DOHH2 (cell line): ENCODE results near the gene GLS.

ENCODE experiments used
- H3F3A ChIP-seq: fragments of 200-600 bp; sonication (generic), shearing (Covaris generic); 2 replicates; pipeline ENCODE4 v1.6.0; 2016; ENCODE audit warnings: antibody characterized with exemption, mild to moderate bottlenecking; ENCODE audit not compliant: control insufficient read depth, insufficient read depth
- H3K27ac ChIP-seq: fragments of 200-600 bp; sonication (generic); 2 replicates; pipeline ENCODE4 v1.5.1; 2014; ENCODE audit warnings: low read depth, mild to moderate bottlenecking, low read length, moderate library complexity
- H3K27me3 ChIP-seq: fragments of 200-600 bp; sonication (generic); 2 replicates; pipeline ENCODE4 v1.6.1; 2014; ENCODE audit warnings: mild to moderate bottlenecking, low read length, mixed read lengths; ENCODE audit not compliant: control insufficient read depth
- H3K36me3 ChIP-seq: fragments of 200-600 bp; sonication (generic); 2 replicates; pipeline ENCODE4 v1.6.1; 2014; ENCODE audit warnings: mild to moderate bottlenecking, low read length, moderate library complexity, mixed read lengths; ENCODE audit not compliant: control insufficient read depth
- H3K4me1 ChIP-seq: fragments of 200-600 bp; sonication (generic); 2 replicates; pipeline ENCODE4 v1.6.1; 2014; ENCODE audit warnings: mild to moderate bottlenecking, low read length, mixed read lengths; ENCODE audit not compliant: control insufficient read depth
- H3K4me2 ChIP-seq: fragments of 200-600 bp; sonication (generic); 2 replicates; pipeline ENCODE4 v1.6.0; 2014; ENCODE audit warnings: mild to moderate bottlenecking, low read length, moderate library complexity
- H3K4me3 ChIP-seq: fragments of 200-600 bp; sonication (generic); 2 replicates; pipeline ENCODE4 v1.5.1; 2014; ENCODE audit warnings: mild to moderate bottlenecking, low read length, mixed read lengths
- H3K79me2 ChIP-seq: fragments of 200-600 bp; sonication (generic); 2 replicates; pipeline ENCODE4 v1.6.1; 2014; ENCODE audit warnings: mild to moderate bottlenecking, low read length, mixed read lengths; ENCODE audit not compliant: control insufficient read depth
- H3K9me2 ChIP-seq: fragments of 200-600 bp; sonication (generic); replicated peaks from 2 replicates; pipeline ENCODE4 v1.6.1; 2014; ENCODE audit warnings: mild to moderate bottlenecking, low read length, mixed read lengths; ENCODE audit not compliant: control insufficient read depth
- H3K9me3 ChIP-seq: fragments of 200-600 bp; sonication (generic); 2 replicates; pipeline ENCODE4 v1.6.1; 2014; ENCODE audit warnings: antibody characterized with exemption, low read length, mixed read lengths; ENCODE audit not compliant: control insufficient read depth, insufficient read depth
- H4K20me1 ChIP-seq: fragments of 200-600 bp; sonication (generic); 2 replicates; pipeline ENCODE4 v1.6.0; 2014; ENCODE audit warnings: low read depth, mild to moderate bottlenecking, antibody characterized with exemption, low read length, moderate library complexity; ENCODE audit not compliant: control insufficient read depth, insufficient read depth
- CTCF ChIP-seq: fragments of 200-600 bp; sonication (generic); IDR thresholded peaks from one replicate; pipeline ENCODE4 v1.5.1; 2014; ENCODE audit warnings: antibody characterized with exemption, mild to moderate bottlenecking, low read depth, low read length; ENCODE audit not compliant: poor library complexity, severe bottlenecking
- EZH2phosphoT487 ChIP-seq: fragments of 200-600 bp; sonication (generic); IDR thresholded peaks from 2 replicates; pipeline ENCODE4 v1.6.1; 2017; ENCODE audit warnings: borderline replicate concordance, mild to moderate bottlenecking, antibody characterized with exemption, low read length, moderate library complexity, mixed read lengths

The GLS gene

GRCh38 chr2:190908532-190908931 is 27.9 kb downstream of the GLS start:
- Histone ChIP-seq H3K9me3 (no peaks in the 10 kb centered on the region), H4K20me1 (no peaks in the 10 kb centered on the region), H3K4me3 (no peak overlapping the region), H3K9me2 (no peaks in the 10 kb centered on the region), H3K4me2 (no peak overlapping the region), H3K27me3 (no peaks in the 10 kb centered on the region), H3F3A (peaks cover 7% of the 10 kb centered on the region; the same call in 1 of the 2 replicates), H3K79me2 (0 out of 2 replicates have a peak, but pooled peaks cover 3% of the 10 kb centered on the region), H3K27ac (no peak overlapping the region), H3K36me3 (peaks cover 74% of the 10 kb centered on the region), H3K4me1 (no peaks in the 10 kb centered on the region)
- TF ChIP-seq EZH2phosphoT487 (no peak), CTCF (no peak)

- Histone ChIP-seq H3K4me3 (no peak overlapping the region), H3K27ac (no peak overlapping the region), H3K27me3 (no peaks in the 10 kb centered on the region), H3F3A (peaks cover 5% of the 10 kb centered on the region; the same call in 1 of the 2 replicates), H3K4me1 (no peaks in the 10 kb centered on the region), H4K20me1 (no peaks in the 10 kb centered on the region), H3K9me3 (no peaks in the 10 kb centered on the region), H3K9me2 (no peaks in the 10 kb centered on the region), H3K36me3 (peaks cover 74% of the 10 kb centered on the region), H3K4me2 (no peak overlapping the region), H3K79me2 (0 out of 2 replicates have a peak, but pooled peaks cover 3% of the 10 kb centered on the region)
- TF ChIP-seq CTCF (no peak), EZH2phosphoT487 (no peak)
These were observed 29.1 kb downstream of the GLS start for GRCh38 chr2:190909680-190910079.

- Histone ChIP-seq H4K20me1 (no peaks in the 10 kb centered on the region), H3K9me2 (no peaks in the 10 kb centered on the region), H3K36me3 (peaks cover 69% of the 10 kb centered on the region), H3K79me2 (no peaks in the 10 kb centered on the region), H3K4me2 (no peak overlapping the region), H3K9me3 (no peaks in the 10 kb centered on the region), H3K4me1 (no peaks in the 10 kb centered on the region), H3F3A (peaks cover 5% of the 10 kb centered on the region; the same call in 1 of the 2 replicates), H3K27ac (no peak overlapping the region), H3K27me3 (no peaks in the 10 kb centered on the region), H3K4me3 (no peak overlapping the region)
- TF ChIP-seq EZH2phosphoT487, result no peak
- TF ChIP-seq CTCF, result no peak
These were observed 29.9 kb downstream of the GLS start for GRCh38 chr2:190910341-190911136.
